Heart right ventricle (tissue), 16 donors: ENCODE measurements around the gene C6orf89. TPM values are rescaled to one million over a fixed set of nuclear protein-coding genes. Genes with fewer than 3 reads are reported as not detected.

Experiments used
- ATAC-seq, 8 donors: fragments of 200-7000 bp; cut with Tn5 transposase; one replicate each; pipeline ENCODE4 v1.9.1; 2020; ENCODE audit warnings: mild to moderate bottlenecking in 8 of 8, moderate library complexity in 8 of 8, moderate number of reproducible peaks in 1 of 8
- DNase-seq, 2 donors: peaks; one replicate each; pipeline ENCODE4 v3.0.0-alpha.2; 2020
- H3K27ac ChIP-seq, 10 donors: fragments of 200-600 bp; sonication (generic) in 2 of 10; one replicate each; pipeline versions ENCODE4 v1.5.0 to v1.8.0; 2020 to 2022; ENCODE audit warnings: mild to moderate bottlenecking in 3 of 10
- H3K27me3 ChIP-seq, 7 donors: fragments of 200-600 bp; one replicate each; pipeline ENCODE4 v1.8.0; 2021 to 2022; ENCODE audit warnings: mild to moderate bottlenecking in 2 of 7
- H3K36me3 ChIP-seq, 9 donors: fragments of 200-600 bp; sonication (generic) in 1 of 9; one replicate each; pipeline versions ENCODE4 v1.5.0 to v1.8.0; 2020 to 2022; ENCODE audit warnings: mild to moderate bottlenecking in 2 of 9
- H3K4me1 ChIP-seq, 9 donors: fragments of 200-600 bp; sonication (generic) in 1 of 9; one replicate each; pipeline versions ENCODE4 v1.5.0 to v1.8.0; 2020 to 2022; ENCODE audit warnings: mild to moderate bottlenecking in 4 of 9
- H3K4me3 ChIP-seq, 10 donors: fragments of 200-600 bp; sonication (generic) in 2 of 10; one replicate each; pipeline versions ENCODE4 v1.5.0 to v1.8.0; 2020 to 2022; ENCODE audit warnings: mild to moderate bottlenecking in 7 of 10, moderate library complexity in 2 of 10
- H3K9me3 ChIP-seq, 11 donors: fragments of 200-600 bp in 10 of 11; sonication (generic) in 2 of 11; one replicate each; pipeline versions ENCODE4 v1.5.0 to v1.8.0; 2013 to 2022; ENCODE audit warnings: mild to moderate bottlenecking in 2 of 11, control low read depth in 1 of 11, moderate library complexity in 1 of 11
- whole genome bisulfite sequencing, 2 donors: extraction: QIAGEN DNeasy Blood & Tissue Kit; methylation state at CpG; one replicate each; pipeline ENCODE4 v1.1.7; 2013; ENCODE audit warnings: inconsistent platforms in 1 of 2; 5-methylcytosine and 5-hydroxymethylcytosine counted together
- intact Hi-C, 10 donors: fragments of 100-400 bp; cut with DNase I; formaldehyde crosslinking; loops; one replicate each; pipeline versions ENCODE4 v1.11.1 to v1.14.2; 2022
- polyA plus RNA-seq, 2 donors: library from polyadenylated mRNA; stranded (reverse); fragments of 200-250 nt; gene quantifications; one replicate each; pipeline ENCODE4 v1.2.3, GENCODE V29; 2013
- total RNA-seq, 10 donors: library from RNA; stranded (reverse); fragmentation: NEBNext Ultra II Directional in 3 of 10; extraction: Animal tissue kit (Norgen Biotek cat#: 25700) in 3 of 10; gene quantifications; one replicate each; pipeline versions ENCODE4 v1.2.1 to v1.2.4, GENCODE V29; 2021 to 2023
- TF ChIP-seq, protein P1 (sequence below), 9 donors: fragments of 200-600 bp; sonication (generic) in 2 of 9; IDR thresholded peaks; one replicate each; pipeline versions ENCODE4 v1.5.0 to v1.8.0; 2021 to 2022; ENCODE audit warnings: antibody characterized with exemption in 9 of 9, mild to moderate bottlenecking in 5 of 9, moderate library complexity in 1 of 9
- donor health status: Arrhythmogenic right ventricular cardiomyopathy.
- donor health status: ischemic (EF 13 %, LVEDD 7.1; RV severe dilation, severe dysfunction).
- donor health status: healthy with polysubstance abuse.
- donor health status: DM: no; HTN: yes; CAD: no.
- donor health status: DM: no; HTN: no; CAD: no.
- donor health status: ischemic (EF 25% LVEDD 6.9; RV normal size, moderate dysfunction).
- donor health status: ischemic (EF 25% LVEDD 5.7; RV mildly dilated, moderate dysfunction).
- donor health status: healthy.
- donor health status: DM: yes; HTN: yes; CAD: no.
- donor health status: Ischemic cardiomyopathy.
- donor health status: ischemic (EF 35%, LVEDD 5.7; RV mildly dilated, moderate dysfunction).
- donor health status: nonischemic (EF 11% LVEDD 7.7; RV severe dilation, severe dysfunction).
- donor health status: DM: yes; HTN: yes; CAD: no.
- donor health status: PGD.
- donor health status: ischemic (EF 29% LVEDD 5.4; RV normal size, mild dysfunction).
- donor health status: nonischemic (EF 23%, LVEDD 6.1; RV moderate dilation, normal function).

Gene C6orf89
- total and polyA plus RNA-seq, 12 donors, result 22.5 to 104 (median 72.9) TPM

DNA sequence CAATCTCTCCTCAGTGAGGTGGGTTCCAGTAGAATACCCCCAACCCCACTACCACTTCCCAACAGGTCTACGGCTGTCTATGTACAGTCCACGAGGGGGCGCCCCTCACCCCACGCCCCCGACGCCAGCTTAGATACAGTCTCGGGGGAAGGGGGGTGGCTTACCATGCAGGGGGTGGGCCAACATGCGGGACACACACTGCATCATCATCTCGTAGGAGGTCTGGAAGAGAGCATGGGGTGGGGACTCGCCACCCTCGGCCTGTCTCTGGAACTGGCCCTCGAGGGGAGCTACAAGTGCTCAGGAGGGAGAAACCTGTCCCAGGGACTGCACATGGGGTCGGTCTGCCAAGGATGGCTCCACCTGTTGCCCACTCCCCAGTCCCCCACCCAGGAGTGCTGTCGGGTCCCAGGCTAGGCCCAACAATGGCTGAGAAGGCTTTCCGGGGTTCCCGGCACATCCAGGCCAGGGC, 91.8 kb downstream of the C6orf89 start:
- intact Hi-C loops, result loop anchor here in 5 of 10 donors (5.0 kb wide), 4 partner anchors 60 to 210 kb away; partner anchors contain the start of gene C6orf89 (in 4 of the 5)
- Histone ChIP-seq H3K9me3 (no peaks in the 10 kb centered on the region), H3K4me3 (no peak overlapping the region), H3K4me1 (peaks cover 32 to 100% (median 84%) of the 10 kb centered on the region in 9 donors), H3K27me3 (no peaks in the 10 kb centered on the region), H3K36me3 (peaks cover 0 to 97% (median 53%) of the 10 kb centered on the region in 9 donors), H3K27ac (peak overlapping the region in 7 of 10 donors; percentile 45 to 79 (median 63))
- DNase-seq (no peak), ATAC-seq (peak in 2 of 8 donors; percentile 3 to 9)
- WGBS, 2 donors, result 60 to 77% methylated on average over 16 of the region's 16 CpGs
- TF ChIP-seq, protein P1, sequence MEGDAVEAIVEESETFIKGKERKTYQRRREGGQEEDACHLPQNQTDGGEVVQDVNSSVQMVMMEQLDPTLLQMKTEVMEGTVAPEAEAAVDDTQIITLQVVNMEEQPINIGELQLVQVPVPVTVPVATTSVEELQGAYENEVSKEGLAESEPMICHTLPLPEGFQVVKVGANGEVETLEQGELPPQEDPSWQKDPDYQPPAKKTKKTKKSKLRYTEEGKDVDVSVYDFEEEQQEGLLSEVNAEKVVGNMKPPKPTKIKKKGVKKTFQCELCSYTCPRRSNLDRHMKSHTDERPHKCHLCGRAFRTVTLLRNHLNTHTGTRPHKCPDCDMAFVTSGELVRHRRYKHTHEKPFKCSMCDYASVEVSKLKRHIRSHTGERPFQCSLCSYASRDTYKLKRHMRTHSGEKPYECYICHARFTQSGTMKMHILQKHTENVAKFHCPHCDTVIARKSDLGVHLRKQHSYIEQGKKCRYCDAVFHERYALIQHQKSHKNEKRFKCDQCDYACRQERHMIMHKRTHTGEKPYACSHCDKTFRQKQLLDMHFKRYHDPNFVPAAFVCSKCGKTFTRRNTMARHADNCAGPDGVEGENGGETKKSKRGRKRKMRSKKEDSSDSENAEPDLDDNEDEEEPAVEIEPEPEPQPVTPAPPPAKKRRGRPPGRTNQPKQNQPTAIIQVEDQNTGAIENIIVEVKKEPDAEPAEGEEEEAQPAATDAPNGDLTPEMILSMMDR (IDR thresholded peaks at IDR 0.05), result peak in 7 of 9 donors; percentile 33 to 55 (median 48)

Other genes starting within 250 kb of the C6orf89 start
- 100 to 1,000 TPM in 2 of 10 donors, 10 to 100 TPM in 8; 27.1 to 105 (median 61.2) TPM for gene CDKN1A, start 207.2 kb upstream of the C6orf89 start, total RNA-seq
- 100 to 1,000 TPM in 1 of 2 donors, 10 to 100 TPM in 1; 23.3 to 357 TPM for gene CDKN1A, start 207.2 kb upstream of the C6orf89 start, polyA plus RNA-seq
- gene RAB44, start 188.1 kb upstream of the C6orf89 start, total RNA-seq, result under 1 TPM in 4 of 10 donors, not detected in 6; 0.05 to 0.39 (median 0.06) TPM
- under 1 TPM; 0.03 to 0.15 TPM for gene RAB44, start 188.1 kb upstream of the C6orf89 start, polyA plus RNA-seq
- 10 to 100 TPM in 9 of 10 donors, 1 to 10 TPM in 1; 2.8 to 98.2 (median 29.0) TPM for gene CPNE5, start 46.5 kb upstream of the C6orf89 start, total RNA-seq
- 10 to 100 TPM in 1 of 2 donors, 1 to 10 TPM in 1; 4.4 to 18.4 TPM for gene CPNE5, start 46.5 kb upstream of the C6orf89 start, polyA plus RNA-seq
- gene PPIL1, start 11.1 kb upstream of the C6orf89 start, total RNA-seq, result 100 to 1,000 TPM in 2 of 10 donors, 10 to 100 TPM in 8; 34.5 to 106 (median 49.2) TPM
- 10 to 100 TPM; 21.1 to 50.3 TPM for gene PPIL1, start 11.1 kb upstream of the C6orf89 start, polyA plus RNA-seq
- gene PI16, start 68.8 kb downstream of the C6orf89 start, total RNA-seq, result 10 to 100 TPM in 9 of 10 donors, 1 to 10 TPM in 1; 4.4 to 38.9 (median 18.7) TPM
- 10 to 100 TPM in 1 of 2 donors, 1 to 10 TPM in 1; 6.3 to 38.6 TPM for gene PI16, start 68.8 kb downstream of the C6orf89 start, polyA plus RNA-seq
- 100 to 1,000 TPM; 127 to 296 (median 156) TPM for gene MTCH1, start 100.2 kb downstream of the C6orf89 start, total RNA-seq
- 100 to 1,000 TPM in 1 of 2 donors, 10 to 100 TPM in 1; 82.6 to 341 TPM for gene MTCH1, start 100.2 kb downstream of the C6orf89 start, polyA plus RNA-seq
- gene FGD2, start 119.7 kb downstream of the C6orf89 start, total RNA-seq, result 10 to 100 TPM in 1 of 10 donors, 1 to 10 TPM in 9; 1.0 to 22.1 (median 2.0) TPM
- gene FGD2, start 119.7 kb downstream of the C6orf89 start, polyA plus RNA-seq, result 1 to 10 TPM; 2.8 to 6.7 TPM